ENCODE results near the gene ADGRV1.

DNA sequence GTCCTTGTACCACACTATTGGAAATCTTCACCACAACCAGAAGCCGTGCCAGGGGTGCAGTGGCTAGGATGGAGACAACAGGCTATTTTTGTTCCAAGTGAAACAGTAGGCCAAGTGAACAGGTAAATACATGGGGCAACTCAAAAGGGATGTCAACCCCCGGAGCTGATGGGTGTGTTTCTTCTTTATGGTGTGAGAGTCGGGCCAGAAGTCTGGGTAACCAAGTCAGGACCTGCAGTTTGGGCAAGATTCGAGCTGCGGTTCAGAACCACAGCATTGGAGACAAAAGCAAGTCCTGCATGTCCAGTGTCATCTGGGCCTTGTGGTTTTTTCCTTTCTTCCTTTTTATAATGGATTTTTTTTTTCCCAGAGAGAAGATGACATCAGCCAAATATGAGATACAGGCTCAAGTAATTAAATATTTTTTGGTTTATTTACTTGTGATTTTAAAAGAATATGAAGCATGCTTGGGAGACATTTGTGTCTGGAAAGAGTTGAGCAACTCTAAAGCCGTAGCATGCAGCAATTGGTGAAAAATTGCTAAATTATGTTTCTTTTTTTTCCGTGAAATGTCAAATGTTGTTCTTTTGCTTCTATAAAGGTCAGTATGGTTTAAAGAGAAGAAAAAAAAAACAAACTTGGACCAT lies 562.9 kb downstream of the ADGRV1 start:
- TF ChIP-seq, protein P1, sequence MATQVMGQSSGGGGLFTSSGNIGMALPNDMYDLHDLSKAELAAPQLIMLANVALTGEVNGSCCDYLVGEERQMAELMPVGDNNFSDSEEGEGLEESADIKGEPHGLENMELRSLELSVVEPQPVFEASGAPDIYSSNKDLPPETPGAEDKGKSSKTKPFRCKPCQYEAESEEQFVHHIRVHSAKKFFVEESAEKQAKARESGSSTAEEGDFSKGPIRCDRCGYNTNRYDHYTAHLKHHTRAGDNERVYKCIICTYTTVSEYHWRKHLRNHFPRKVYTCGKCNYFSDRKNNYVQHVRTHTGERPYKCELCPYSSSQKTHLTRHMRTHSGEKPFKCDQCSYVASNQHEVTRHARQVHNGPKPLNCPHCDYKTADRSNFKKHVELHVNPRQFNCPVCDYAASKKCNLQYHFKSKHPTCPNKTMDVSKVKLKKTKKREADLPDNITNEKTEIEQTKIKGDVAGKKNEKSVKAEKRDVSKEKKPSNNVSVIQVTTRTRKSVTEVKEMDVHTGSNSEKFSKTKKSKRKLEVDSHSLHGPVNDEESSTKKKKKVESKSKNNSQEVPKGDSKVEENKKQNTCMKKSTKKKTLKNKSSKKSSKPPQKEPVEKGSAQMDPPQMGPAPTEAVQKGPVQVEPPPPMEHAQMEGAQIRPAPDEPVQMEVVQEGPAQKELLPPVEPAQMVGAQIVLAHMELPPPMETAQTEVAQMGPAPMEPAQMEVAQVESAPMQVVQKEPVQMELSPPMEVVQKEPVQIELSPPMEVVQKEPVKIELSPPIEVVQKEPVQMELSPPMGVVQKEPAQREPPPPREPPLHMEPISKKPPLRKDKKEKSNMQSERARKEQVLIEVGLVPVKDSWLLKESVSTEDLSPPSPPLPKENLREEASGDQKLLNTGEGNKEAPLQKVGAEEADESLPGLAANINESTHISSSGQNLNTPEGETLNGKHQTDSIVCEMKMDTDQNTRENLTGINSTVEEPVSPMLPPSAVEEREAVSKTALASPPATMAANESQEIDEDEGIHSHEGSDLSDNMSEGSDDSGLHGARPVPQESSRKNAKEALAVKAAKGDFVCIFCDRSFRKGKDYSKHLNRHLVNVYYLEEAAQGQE (IDR thresholded peaks at IDR 0.05): no peak
- TF ChIP-seq, protein P2, sequence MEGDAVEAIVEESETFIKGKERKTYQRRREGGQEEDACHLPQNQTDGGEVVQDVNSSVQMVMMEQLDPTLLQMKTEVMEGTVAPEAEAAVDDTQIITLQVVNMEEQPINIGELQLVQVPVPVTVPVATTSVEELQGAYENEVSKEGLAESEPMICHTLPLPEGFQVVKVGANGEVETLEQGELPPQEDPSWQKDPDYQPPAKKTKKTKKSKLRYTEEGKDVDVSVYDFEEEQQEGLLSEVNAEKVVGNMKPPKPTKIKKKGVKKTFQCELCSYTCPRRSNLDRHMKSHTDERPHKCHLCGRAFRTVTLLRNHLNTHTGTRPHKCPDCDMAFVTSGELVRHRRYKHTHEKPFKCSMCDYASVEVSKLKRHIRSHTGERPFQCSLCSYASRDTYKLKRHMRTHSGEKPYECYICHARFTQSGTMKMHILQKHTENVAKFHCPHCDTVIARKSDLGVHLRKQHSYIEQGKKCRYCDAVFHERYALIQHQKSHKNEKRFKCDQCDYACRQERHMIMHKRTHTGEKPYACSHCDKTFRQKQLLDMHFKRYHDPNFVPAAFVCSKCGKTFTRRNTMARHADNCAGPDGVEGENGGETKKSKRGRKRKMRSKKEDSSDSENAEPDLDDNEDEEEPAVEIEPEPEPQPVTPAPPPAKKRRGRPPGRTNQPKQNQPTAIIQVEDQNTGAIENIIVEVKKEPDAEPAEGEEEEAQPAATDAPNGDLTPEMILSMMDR (IDR thresholded peaks at IDR 0.05): no peak
- no peak for TF ChIP-seq ZNF302 (CRISPR knock-in tag; IDR thresholded peaks at IDR 0.05)
- TF ChIP-seq CHD2 (IDR thresholded peaks at IDR 0.05; ENCODE audit: low read length, partially characterized antibody): no peak
- no peak for TF ChIP-seq RAD21 (conservative IDR thresholded peaks at IDR 0.05 in 1 of 2, IDR thresholded peaks at IDR 0.05 in 1 of 2)
- TF ChIP-seq SMC3 (IDR thresholded peaks at IDR 0.05): no peak
- TF ChIP-seq MAZ (IDR thresholded peaks at IDR 0.05; ENCODE audit: borderline replicate concordance, low read depth, low read length): no peak
- no peak for TF ChIP-seq EP300 (IDR thresholded peaks at IDR 0.05)
- TF ChIP-seq CEBPB (IDR thresholded peaks at IDR 0.05): no peak
- TF ChIP-seq MYC (IDR thresholded peaks at IDR 0.05; ENCODE audit: borderline replicate concordance, low read length): no peak
